Activated CD8-positive, alpha-beta memory T cell treated with anti-CD3 and anti-CD28 coated beads, Interleukin-2, amount 50 U/mL, for 24 hours (primary cell): ENCODE data around the gene SLC41A3.
"Not testable (repeated sequence)": the region's sequence is repeated elsewhere in the genome, so short reads cannot be mapped to it uniquely, and the experiment has no call there.

ENCODE experiments used
- DNase-seq: peaks from one replicate; pipeline ENCODE4 v3.0.0-alpha.2; 2020; ENCODE audit errors: extremely low read depth

The SLC41A3 gene

DNA sequence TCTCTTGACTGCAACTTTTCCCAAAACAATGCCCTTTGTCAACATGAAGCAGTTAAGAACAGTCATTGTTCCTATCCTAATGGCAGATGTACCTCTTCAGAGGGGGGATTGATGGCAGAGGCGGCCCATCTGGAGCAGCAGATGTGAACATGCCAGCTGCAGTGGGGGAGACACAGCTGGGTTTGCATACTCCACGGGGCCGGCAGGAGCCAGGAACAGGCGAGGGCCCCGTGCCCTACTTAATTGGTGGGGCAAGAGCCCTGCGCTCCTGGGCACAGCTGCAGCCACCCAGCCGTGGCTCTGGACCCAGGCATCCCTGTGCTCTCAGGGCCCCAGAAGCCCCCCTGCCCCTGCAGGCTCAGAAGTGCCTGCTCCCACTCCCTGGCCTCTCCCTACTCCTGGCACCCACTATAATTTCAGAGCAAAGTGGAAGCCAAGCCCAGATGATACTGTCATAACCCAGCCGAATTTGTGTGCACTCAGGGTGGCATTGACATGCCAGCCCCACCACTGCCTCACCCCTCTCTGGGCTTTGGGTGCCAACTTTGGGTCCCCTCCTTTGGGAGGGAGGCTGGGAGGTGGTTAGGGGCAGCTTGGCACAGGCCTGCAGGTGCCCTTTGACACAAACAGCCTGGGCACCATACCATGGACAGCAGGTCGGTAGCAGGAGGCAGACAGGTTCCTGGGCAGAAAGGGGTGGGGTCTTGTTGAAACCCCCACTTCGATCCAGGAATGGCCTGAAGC is 80.3 kb downstream of the SLC41A3 start:
- no peak for DNase-seq

DNA sequence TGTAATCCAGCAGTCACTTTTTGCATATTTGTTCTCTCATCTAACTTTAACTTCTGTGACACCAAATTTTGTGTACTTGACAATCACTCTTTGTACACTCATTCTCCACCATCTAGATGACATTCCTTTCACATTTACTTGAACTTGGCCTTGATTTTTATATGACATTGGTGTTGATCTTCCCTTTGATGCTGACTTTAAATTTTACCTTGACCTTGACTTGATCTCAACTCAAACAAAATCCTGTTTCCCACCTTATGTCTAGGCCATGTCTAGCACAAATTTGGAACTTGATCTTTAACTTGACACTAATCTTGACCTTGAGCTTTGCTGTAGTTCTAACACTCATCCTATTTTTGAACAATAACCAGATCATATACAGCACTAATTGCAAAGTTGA is 81.7 kb downstream of the SLC41A3 start:
- DNase-seq: no peak

DNA sequence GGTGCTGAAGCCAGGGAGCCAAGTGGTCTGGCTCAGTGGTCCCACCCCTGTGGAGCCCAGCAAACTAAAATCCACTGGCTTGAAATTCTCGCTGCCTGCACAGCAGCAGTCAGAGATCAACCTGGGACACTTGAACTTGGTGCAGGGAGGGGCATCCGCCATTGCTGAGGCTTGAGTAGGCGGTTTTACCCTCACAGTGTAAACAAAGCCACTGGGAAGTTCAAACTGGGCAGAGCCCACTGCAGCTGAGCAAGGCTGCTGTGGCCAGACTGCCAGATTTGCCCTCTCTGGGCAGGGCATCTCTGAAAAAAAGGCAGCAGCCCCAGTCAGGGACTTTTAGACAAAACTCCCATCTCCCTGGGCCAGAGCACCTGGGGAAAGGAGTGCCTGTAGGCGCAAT is 87.2 kb downstream of the SLC41A3 start:
- DNase-seq: not testable (repeated sequence)

- peak; percentile 51 for DNase-seq
Measured at GRCh38 chr3:125990253-125990970, 93.5 kb downstream of the SLC41A3 start.

DNA sequence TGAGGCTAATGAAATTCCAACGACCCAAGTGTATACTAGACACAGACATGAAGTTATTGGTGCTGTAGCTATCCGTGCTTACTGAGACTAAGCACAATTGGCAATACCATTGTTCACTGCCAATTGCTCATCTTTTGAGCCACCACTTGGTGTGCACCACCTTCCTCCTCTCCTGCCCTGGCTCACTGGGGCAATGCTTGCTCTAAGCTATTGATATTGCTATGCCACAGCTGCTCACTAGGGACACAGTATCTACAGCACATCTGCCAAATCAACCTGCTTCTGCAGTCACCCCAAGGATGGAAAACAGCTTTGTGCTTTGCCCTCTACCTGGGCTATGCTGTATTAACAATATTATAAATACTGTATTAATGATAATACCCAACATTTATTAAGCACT is 99.0 kb downstream of the SLC41A3 start:
- DNase-seq: not testable (repeated sequence)

- DNase-seq: not testable (repeated sequence)
Measured at GRCh38 chr3:125977104-125977503, 106.8 kb downstream of the SLC41A3 start.

GRCh38 chr3:125976003-125976390 is 107.9 kb downstream of the SLC41A3 start:
- DNase-seq: not testable (repeated sequence)

DNA sequence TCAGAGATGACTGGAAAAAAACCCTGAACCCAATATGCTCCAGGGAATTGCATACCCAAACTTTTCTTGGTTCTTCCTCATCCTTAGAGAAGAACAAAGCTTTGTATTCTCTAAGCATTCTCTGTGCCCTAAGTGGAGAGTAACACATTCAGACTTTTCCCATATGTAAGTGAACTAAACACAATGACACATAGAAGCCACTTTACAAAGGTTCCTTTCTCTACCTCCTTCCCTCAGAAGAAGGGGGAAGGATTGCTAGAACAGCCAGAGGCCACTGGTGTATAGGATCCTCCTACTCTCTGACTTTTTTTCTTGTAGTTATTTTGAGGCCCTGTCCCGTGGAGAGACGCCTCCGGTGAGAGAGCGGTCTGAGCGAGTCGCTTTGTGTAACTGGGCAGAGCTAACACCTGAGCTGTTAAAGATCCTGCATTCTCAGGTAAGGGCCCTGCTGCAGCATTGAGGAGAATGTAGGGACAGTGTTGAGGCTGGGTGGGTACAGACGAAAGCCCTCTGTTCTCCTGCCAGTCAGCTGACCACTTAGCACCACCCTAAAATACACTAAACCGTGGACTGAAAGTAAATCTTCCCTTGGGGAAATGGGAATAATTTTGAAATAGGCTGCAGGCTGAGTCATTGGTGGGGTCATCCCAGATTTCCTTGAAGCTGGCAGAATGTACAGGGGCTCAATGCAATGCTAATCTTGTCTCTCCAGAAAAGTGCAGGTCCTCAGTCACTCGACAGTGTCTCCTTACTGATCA is 108.5 kb downstream of the SLC41A3 start:
- DNase-seq: not testable (repeated sequence)

- DNase-seq: not testable (repeated sequence)
Measured at GRCh38 chr3:125971997-125972944, 111.7 kb downstream of the SLC41A3 start.

DNA sequence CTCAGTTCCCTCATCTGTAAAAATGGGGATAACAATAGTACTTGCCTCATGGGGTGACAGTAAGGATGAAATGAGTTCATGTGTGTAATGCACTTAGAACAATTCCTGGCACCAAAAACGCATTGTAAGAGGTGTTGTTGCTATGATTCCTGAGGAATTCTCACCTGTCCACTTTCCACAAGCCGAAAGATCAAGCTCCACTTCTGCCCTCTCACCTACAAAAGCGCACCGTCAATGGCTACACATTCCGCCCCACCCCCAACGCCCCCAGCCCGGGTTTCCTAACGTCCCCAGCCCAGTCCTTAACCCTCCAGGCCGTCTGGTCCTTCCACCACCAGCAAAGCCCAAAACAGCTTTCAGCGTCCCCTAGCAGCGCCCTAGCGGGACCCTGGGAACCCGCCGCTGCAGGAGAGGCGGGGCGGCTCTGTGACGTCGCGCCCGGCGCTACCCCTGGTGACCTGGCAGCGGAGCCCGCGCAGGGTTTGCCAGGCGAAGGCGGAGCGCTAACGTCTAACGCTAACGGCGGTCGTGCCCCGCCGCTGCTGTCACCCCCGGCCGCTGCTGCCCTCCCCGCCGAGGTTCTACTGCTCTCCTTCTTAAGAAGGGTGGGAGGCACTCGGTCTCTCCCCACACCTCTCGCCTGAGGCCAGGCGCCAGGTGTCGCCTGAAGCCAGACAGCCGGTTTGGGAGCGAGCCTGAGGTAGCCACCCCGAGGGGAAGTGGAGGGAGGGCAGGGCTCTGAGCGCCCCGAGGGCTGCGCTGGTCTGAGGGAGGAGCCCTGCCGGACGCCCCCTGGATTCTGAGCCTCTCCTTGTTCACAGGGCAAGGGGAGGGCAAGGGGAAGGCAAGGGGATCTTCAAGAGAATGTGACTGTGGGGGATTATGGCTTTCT is 115.0 kb downstream of the SLC41A3 start, which contains the start of gene ROPN1B:
Gene ROPN1B (plus strand): TSS at position 478 of the 892 bp plus-strand sequence. CDS start 2,877 bp downstream, outside the sequence.
- DNase-seq: not testable (repeated sequence)

- not testable (repeated sequence) for DNase-seq
Measured at GRCh38 chr3:125968121-125968520, 115.8 kb downstream of the SLC41A3 start.

GRCh38 chr3:125967156-125967555 is 116.8 kb downstream of the SLC41A3 start:
- DNase-seq: no peak

DNA sequence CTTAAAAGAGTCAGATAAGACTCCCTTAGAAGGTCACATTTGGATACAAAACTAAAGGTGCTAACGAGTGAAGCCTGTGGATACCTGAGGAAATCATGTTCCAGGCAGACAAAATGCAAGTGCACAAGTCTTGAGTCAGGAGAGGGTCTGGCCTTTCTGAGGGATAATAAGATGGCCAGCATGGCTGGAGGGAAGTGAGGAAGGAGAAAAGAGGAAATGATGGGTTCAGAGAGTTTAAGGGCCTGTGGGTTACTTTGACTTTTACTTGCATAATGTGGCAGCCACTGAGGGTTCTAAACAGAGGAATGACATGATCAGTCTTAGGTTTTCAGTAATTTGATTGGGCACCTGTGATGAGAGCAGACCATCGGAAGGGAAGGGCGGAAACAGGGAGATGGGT is 118.4 kb downstream of the SLC41A3 start:
- DNase-seq: no peak

DNA sequence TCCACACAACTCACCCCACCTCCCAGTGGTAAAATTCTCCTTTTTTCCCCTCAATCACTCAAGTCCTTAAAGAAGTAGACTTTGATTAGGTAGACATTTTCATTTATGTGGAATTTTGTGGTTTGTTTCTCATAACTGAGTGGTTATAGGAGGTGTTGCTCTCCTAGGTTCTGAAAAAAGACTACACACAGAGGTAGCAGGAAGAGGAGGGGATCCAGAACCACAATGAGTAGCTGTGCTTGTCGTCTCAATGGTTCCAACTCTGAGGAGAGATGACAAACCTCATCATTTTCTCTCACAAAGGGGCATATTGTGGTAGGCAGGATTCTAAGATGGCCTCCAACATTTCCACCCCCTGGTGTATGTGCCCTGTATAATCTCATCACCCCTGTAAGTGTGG is 120.1 kb downstream of the SLC41A3 start:
- DNase-seq: not testable (repeated sequence)

GRCh38 chr3:125961289-125961589 is 122.7 kb downstream of the SLC41A3 start:
- DNase-seq: no peak

- DNase-seq: no peak
Measured at GRCh38 chr3:125960456-125961288, 123.3 kb downstream of the SLC41A3 start.

DNA sequence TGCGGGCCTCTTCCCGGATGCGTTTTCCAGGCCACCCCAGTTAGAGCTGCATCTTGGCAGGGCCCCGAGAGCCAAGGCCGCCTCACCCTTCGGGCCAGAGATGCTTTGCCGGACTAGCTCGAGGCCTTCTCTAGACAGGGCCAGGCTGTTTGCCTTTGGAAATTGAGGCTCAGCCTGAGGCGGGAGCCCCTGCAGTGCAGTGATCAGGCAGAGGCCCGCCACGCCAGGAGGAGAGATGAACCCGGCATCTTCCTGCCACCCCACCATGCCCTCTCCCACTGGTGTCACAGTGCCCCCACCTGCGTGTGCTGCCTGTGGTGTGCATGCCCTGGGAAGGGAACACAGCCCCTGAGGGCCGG is 123.9 kb downstream of the SLC41A3 start:
- DNase-seq: no peak

- DNase-seq: no peak
Measured at GRCh38 chr3:125959317-125960065, 124.4 kb downstream of the SLC41A3 start.
